Endometrial microvascular endothelial cells (primary cell): ENCODE measurements around the gene GRAMD1C. TPM values are rescaled to one million over a fixed set of nuclear protein-coding genes. Genes with fewer than 3 reads are reported as not detected.
"Not testable (repeated sequence)": the region's sequence is repeated elsewhere in the genome, so short reads cannot be mapped to it uniquely, and the experiment has no call there.

Source experiments
- in situ Hi-C: cut with HindIII; loops from 2 replicates; pipeline ENCODE4 v1.10.0; 2017; ENCODE audit warnings: low sequenced_read_pairs, low pct_unique_long_range_greater_than_20kb; ENCODE audit errors: inconsistent ontology term
- total RNA-seq: library from RNA; depleted of rRNA; stranded (reverse); fragments of >200 nt; gene quantifications from one replicate; pipeline ENCODE4 v1.2.3, GENCODE V29; 2015; ENCODE audit errors: inconsistent ontology term

Gene GRAMD1C
- total RNA-seq, 1 donor from 2014 or later: 5.2 TPM

DNA sequence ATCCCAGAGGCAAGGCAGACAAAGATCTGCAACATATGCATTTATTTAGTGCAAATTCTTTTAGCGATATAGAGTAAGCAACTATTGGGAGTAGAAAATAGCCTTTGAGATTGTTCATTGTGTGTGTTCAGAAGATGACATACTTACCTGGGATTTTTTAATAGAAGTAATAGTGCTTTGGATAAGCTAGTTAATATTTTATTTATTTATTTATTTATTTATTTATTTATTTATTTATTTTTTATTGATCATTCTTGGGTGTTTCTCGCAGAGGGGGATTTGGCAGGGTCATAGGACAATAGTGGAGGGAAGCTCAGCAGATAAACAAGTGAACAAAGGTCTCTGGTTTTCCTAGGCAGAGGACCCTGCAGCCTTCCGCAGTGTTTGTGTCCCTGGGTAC, 10.5 kb downstream of the GRAMD1C start:
- in situ Hi-C loops: not testable (repeated sequence)

DNA sequence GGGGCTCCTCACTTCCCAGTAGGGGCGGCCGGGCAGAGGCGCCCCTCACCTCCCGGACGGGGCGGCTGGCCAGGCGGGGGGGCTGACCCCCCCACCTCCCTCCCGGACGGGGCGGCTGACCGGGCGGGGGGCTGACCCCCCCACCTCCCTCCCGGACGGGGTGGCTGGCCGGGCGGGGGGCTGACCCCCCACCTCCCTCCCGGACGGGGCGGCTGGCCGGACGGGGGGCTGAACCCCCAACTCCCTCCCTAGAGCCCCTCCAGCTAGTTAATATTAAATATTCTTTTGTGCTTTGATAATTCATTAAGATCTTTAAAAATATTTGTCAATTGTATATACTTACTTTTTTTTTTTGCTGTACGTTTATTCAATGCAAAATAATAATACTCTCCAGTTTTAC, 11.3 kb downstream of the GRAMD1C start:
- in situ Hi-C loops: not testable (repeated sequence)

GRCh38 chr3:113850391-113850790, 11.8 kb downstream of the GRAMD1C start:
- in situ Hi-C loops: not testable (repeated sequence)

GRCh38 chr3:113852506-113852905, 13.9 kb downstream of the GRAMD1C start:
- in situ Hi-C loops: no loop called here

- in situ Hi-C loops: no loop called here
Observed at GRCh38 chr3:113867506-113867905, 28.9 kb downstream of the GRAMD1C start.

- in situ Hi-C loops: no loop called here
Observed at GRCh38 chr3:113873293-113873692, 34.7 kb downstream of the GRAMD1C start.

GRCh38 chr3:113873814-113874526, 35.4 kb downstream of the GRAMD1C start:
- in situ Hi-C loops: no loop called here

DNA sequence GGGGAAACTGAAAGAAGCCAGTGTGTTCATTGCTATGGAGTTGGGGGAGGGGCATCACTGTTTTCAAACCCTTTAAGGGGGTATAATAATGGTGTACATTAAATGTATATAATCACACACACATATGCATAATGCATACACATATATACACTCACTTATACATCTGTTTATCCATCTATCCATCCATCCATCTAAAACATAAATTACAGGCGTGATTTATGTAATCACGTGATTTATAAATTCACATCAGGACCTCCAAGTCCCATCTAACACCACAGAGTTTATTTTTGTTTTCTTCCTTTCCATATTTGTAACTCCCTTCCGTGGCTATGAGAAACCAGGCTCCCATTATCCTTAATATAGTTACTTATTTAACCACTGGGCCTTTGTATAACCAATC, 39.8 kb downstream of the GRAMD1C start:
- in situ Hi-C loops: no loop called here

- in situ Hi-C loops: no loop called here
Observed at GRCh38 chr3:113885050-113885449, 46.5 kb downstream of the GRAMD1C start.

- in situ Hi-C loops: no loop called here
Observed at GRCh38 chr3:113890256-113890900, 51.8 kb downstream of the GRAMD1C start.

GRCh38 chr3:113894927-113895326, 56.3 kb downstream of the GRAMD1C start:
- in situ Hi-C loops: no loop called here

GRCh38 chr3:113895964-113896363, 57.4 kb downstream of the GRAMD1C start:
- in situ Hi-C loops: no loop called here

DNA sequence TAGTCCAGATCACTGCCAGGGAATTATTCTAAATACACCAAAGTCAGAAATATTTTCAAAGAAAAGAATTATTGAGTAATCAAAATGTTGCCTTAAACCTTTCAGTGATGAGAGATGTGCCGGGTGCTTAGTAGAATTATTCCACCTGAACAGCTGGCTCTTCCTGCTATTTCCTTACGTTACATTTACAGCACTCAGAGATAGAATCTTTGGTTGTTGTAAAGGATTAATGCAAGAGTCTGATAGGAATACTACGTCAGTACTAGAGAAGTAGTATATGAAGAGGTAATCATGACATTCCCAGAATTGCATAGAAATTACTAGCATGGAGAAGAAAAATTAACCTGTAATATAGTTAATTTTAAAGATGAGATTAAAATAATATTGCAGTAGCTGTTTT, 58.3 kb downstream of the GRAMD1C start:
- in situ Hi-C loops: no loop called here

GRCh38 chr3:113897373-113897777, 58.8 kb downstream of the GRAMD1C start:
- in situ Hi-C loops: no loop called here

- in situ Hi-C loops: no loop called here
Observed at GRCh38 chr3:113898892-113899291, 60.3 kb downstream of the GRAMD1C start.

- in situ Hi-C loops: no loop called here
Observed at GRCh38 chr3:113906568-113907140, 68.1 kb downstream of the GRAMD1C start.

DNA sequence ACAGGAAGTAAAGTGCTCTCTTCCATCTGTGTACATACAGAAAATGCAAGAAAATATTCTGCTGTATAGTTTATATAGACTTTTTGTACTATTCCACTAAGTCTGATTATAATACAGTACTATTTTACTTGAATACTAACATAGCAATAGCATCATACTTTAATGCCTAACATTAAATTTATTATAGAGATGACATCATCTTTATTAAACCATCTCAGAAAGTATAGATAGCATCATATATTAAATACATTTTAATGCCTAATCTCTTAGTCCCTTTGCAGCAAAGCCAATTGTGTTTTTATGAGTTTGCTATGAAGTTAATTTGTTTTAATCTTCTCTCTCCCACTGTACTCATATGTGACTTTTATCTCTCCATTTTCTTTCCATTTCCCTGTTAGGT, 69.5 kb downstream of the GRAMD1C start:
- in situ Hi-C loops: no loop called here

DNA sequence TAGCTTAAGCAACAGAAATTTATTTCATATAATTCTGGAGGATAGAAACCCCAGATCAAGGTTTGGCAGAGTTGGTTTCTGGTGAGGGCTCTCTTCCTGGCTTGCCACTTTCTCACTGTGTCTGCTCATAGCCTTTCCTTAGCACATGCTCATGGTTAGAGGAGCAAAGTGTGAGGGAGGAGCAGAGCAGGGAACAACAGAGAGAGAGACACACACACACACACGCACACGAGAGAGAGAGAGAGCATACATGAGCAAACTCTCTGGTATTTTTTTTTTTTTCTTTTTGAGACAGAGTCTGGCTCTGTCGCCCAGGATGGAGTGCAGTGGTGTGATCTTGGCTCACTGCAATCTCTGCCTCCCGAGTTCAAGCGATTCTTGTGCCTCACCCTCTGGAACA, 72.4 kb downstream of the GRAMD1C start:
- in situ Hi-C loops: no loop called here

- in situ Hi-C loops: no loop called here
Observed at GRCh38 chr3:113912552-113913236, 74.1 kb downstream of the GRAMD1C start.

DNA sequence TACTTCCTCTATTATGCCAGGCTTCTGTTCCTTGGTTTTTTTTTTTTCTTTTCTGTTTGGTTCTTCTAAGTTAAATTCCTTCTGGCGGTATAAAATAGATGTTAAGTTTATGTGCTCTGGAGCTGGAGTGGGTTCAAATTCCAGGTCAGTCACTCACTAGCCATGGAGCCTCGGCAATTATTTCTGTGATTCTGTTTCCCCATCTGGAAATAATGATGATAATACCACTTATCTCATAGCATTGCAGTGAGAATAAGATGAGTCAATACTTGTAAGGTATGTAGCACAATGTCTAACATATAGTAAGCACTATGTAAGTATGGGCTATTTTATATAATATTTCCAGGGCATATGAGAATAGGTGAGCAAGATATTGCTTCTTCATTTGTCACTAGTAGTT, 76.1 kb downstream of the GRAMD1C start:
- in situ Hi-C loops: no loop called here
